HEK293 (cell line): ENCODE results near the gene MATCAP1.

ENCODE experiments used
- ELK4 ChIP-seq: IDR thresholded peaks from 2 replicates; pipeline ENCODE4 v1.6.1; 2011; ENCODE audit warnings: mild to moderate bottlenecking, low read depth, low read length, borderline replicate concordance
- KLF10 ChIP-seq: fragments of 450-650 bp; IDR thresholded peaks from 2 replicates; pipeline ENCODE4 v1.5.1; 2018; ENCODE audit warnings: missing biosample characterization, mild to moderate bottlenecking, missing genetic modification characterization
- KLF16 ChIP-seq: fragments of 450-650 bp; formaldehyde crosslinking; IDR thresholded peaks from 2 replicates; pipeline ENCODE4 v1.5.1; 2017; ENCODE audit warnings: missing biosample characterization, missing genetic modification characterization
- KLF9 ChIP-seq: fragments of 450-650 bp; formaldehyde crosslinking; IDR thresholded peaks from 2 replicates; pipeline ENCODE4 v1.5.1; 2016; ENCODE audit warnings: missing biosample characterization, missing genetic modification characterization, low read depth
- MEIS1 ChIP-seq: sonication (generic); formaldehyde crosslinking; IDR thresholded peaks from 2 replicates; pipeline ENCODE4 v1.8.1; 2022; ENCODE audit warnings: missing genetic modification reagents, mild to moderate bottlenecking, borderline replicate concordance
- OVOL3 ChIP-seq: fragments of 450-650 bp; formaldehyde crosslinking; IDR thresholded peaks from 2 replicates; pipeline ENCODE4 v1.5.1; 2016; ENCODE audit warnings: missing biosample characterization, missing genetic modification characterization
- SETDB1 ChIP-seq: IDR thresholded peaks from one replicate; pipeline ENCODE4 v1.6.1; 2017; ENCODE audit warnings: mild to moderate bottlenecking, low read length, moderate library complexity, mixed read lengths; ENCODE audit not compliant: insufficient read length
- SP7 ChIP-seq: fragments of 450-650 bp; formaldehyde crosslinking; IDR thresholded peaks from 2 replicates; pipeline ENCODE4 v1.5.1; 2016; ENCODE audit warnings: missing biosample characterization, missing genetic modification characterization
- ZBTB11 ChIP-seq: fragments of 450-650 bp; formaldehyde crosslinking; conservative IDR thresholded peaks from 2 replicates; pipeline ENCODE4 v1.5.1; 2016; ENCODE audit warnings: low read depth, missing biosample characterization, missing genetic modification characterization
- ZBTB44 ChIP-seq: fragments of 450-650 bp; IDR thresholded peaks from 2 replicates; pipeline ENCODE4 v1.5.1; 2018; ENCODE audit warnings: missing biosample characterization, mild to moderate bottlenecking, missing genetic modification characterization
- ZBTB48 ChIP-seq: fragments of 450-650 bp; formaldehyde crosslinking; IDR thresholded peaks from 2 replicates; pipeline ENCODE4 v1.5.1; 2016; ENCODE audit warnings: missing biosample characterization, missing genetic modification characterization
- ZBTB8A ChIP-seq: fragments of 450-650 bp; formaldehyde crosslinking; IDR thresholded peaks from 2 replicates; pipeline ENCODE4 v1.5.1; 2016; ENCODE audit warnings: missing biosample characterization, missing genetic modification characterization
- ZFP3 ChIP-seq: fragments of 450-650 bp; formaldehyde crosslinking; IDR thresholded peaks from 2 replicates; pipeline ENCODE4 v1.5.1; 2016; ENCODE audit warnings: low read depth, missing biosample characterization, missing genetic modification characterization
- ZNF138 ChIP-seq: fragments of 450-650 bp; formaldehyde crosslinking; IDR thresholded peaks from 2 replicates; pipeline ENCODE4 v1.5.1; 2016; ENCODE audit warnings: missing biosample characterization, missing genetic modification characterization, borderline replicate concordance
- ZNF19 ChIP-seq: fragments of 450-650 bp; formaldehyde crosslinking; IDR thresholded peaks from 2 replicates; pipeline ENCODE4; 2016; ENCODE audit warnings: missing biosample characterization, missing genetic modification characterization, low read depth
- ZNF280C ChIP-seq: fragments of 450-650 bp; formaldehyde crosslinking; IDR thresholded peaks from 2 replicates; pipeline ENCODE4 v1.5.1; 2016; ENCODE audit warnings: missing biosample characterization, missing genetic modification characterization
- ZNF423 ChIP-seq: fragments of 450-650 bp; formaldehyde crosslinking; IDR thresholded peaks from 2 replicates; pipeline ENCODE4 v1.5.1; 2016; ENCODE audit warnings: missing biosample characterization, missing genetic modification characterization
- ZNF449 ChIP-seq: fragments of 450-650 bp; formaldehyde crosslinking; IDR thresholded peaks from 2 replicates; pipeline ENCODE4 v1.5.1; 2017; ENCODE audit warnings: missing biosample characterization, mild to moderate bottlenecking, missing genetic modification characterization, moderate library complexity
- ZNF530 ChIP-seq: fragments of 450-650 bp; formaldehyde crosslinking; IDR thresholded peaks from 2 replicates; pipeline ENCODE4 v1.5.1; 2016; ENCODE audit warnings: low read depth, missing biosample characterization, missing genetic modification characterization
- ZNF560 ChIP-seq: fragments of 450-650 bp; formaldehyde crosslinking; IDR thresholded peaks from 2 replicates; pipeline ENCODE4 v1.5.1; 2017; ENCODE audit warnings: missing biosample characterization, missing genetic modification characterization, borderline replicate concordance
- ZNF585B ChIP-seq: fragments of 450-650 bp; formaldehyde crosslinking; IDR thresholded peaks from 2 replicates; pipeline ENCODE4 v1.5.1; 2016; ENCODE audit warnings: missing biosample characterization, missing genetic modification characterization
- ZNF645 ChIP-seq: fragments of 450-650 bp; formaldehyde crosslinking; IDR thresholded peaks from 2 replicates; pipeline ENCODE4; 2016; ENCODE audit warnings: missing biosample characterization, missing genetic modification characterization
- ZSCAN18 ChIP-seq: fragments of 450-650 bp; formaldehyde crosslinking; IDR thresholded peaks from 2 replicates; pipeline ENCODE4 v1.5.1; 2016; ENCODE audit warnings: missing biosample characterization, missing genetic modification characterization
- ZSCAN5A ChIP-seq: fragments of 450-650 bp; formaldehyde crosslinking; IDR thresholded peaks from 2 replicates; pipeline ENCODE4 v1.5.1; 2016; ENCODE audit warnings: missing biosample characterization, missing genetic modification characterization

MATCAP1 gene

GRCh38 chr16:67173808-67174705, 9.7 kb downstream of the MATCAP1 start (continued):
- TF ChIP-seq ZNF280C (tag by site-specific recombination) (no peak), ZNF530 (tag by site-specific recombination) (no peak), ZNF449 (tag by site-specific recombination) (peak; percentile 88), ZBTB11 (tag by site-specific recombination) (peak; percentile 59), ZNF423 (tag by site-specific recombination) (no peak), ZNF645 (tag by site-specific recombination) (no peak), ZSCAN18 (tag by site-specific recombination) (no peak), KLF16 (tag by site-specific recombination) (peak; percentile 60), ZBTB8A (tag by site-specific recombination) (peak; percentile 81), ZBTB44 (tag by site-specific recombination) (peak; percentile 87), MEIS1 (no peak), ZNF19 (no peak), ZFP3 (tag by site-specific recombination) (no peak), OVOL3 (tag by site-specific recombination) (no peak), KLF10 (tag by site-specific recombination) (no peak), ZBTB48 (tag by site-specific recombination) (no peak), ZSCAN5A (tag by site-specific recombination) (no peak), ZNF560 (tag by site-specific recombination) (no peak), ZNF138 (tag by site-specific recombination) (no peak), KLF9 (tag by site-specific recombination) (peak; percentile 34; the same call in 1 of the 2 replicates), SETDB1 (no peak), SP7 (tag by site-specific recombination) (peak; percentile 69), ELK4 (no peak), ZNF585B (no peak)
